G401 (cell line): ENCODE data around the gene CD83. TPM values are rescaled to one million over a fixed set of nuclear protein-coding genes. Genes with fewer than 3 reads are reported as not detected.
A peak's percentile ranks its signal among the peaks of the same experiment; 100 is the strongest.

Experiments
- DNase-seq: peaks from one replicate; pipeline ENCODE4 v3.0.0-alpha.2; 2015; ENCODE audit warnings: low spot score
- in situ Hi-C: cut with HindIII; loops from 2 replicates; pipeline ENCODE4 v1.10.0; 2016; ENCODE audit warnings: low sequenced_read_pairs, mixed read lengths
- total RNA-seq: library from RNA; depleted of rRNA; stranded (reverse); fragments of >200 nt; shearing (Covaris generic); gene quantifications from 2 replicates; pipeline ENCODE4 v1.2.3, GENCODE V29; 2014

CD83 gene
- total RNA-seq, 1 experiment from 2014 or later: 0.14 TPM

- no peak for DNase-seq
- in situ Hi-C loops: no loop called here
Observed at GRCh38 chr6:14088600-14089192, 28.9 kb upstream of the CD83 start.

GRCh38 chr6:14089224-14089623, 28.3 kb upstream of the CD83 start:
- in situ Hi-C loops: no loop called here
- no peak for DNase-seq

GRCh38 chr6:14091339-14091978, 26.1 kb upstream of the CD83 start:
- in situ Hi-C loops: no loop called here
- no peak for DNase-seq

GRCh38 chr6:14092316-14092715, 25.3 kb upstream of the CD83 start:
- in situ Hi-C loops: no loop called here

GRCh38 chr6:14092838-14093789, 24.5 kb upstream of the CD83 start:
- in situ Hi-C loops: no loop called here
- DNase-seq: peak; percentile 97

More at GRCh38 chr6:14092316-14092715, 25.3 kb upstream of the CD83 start:
- DNase-seq: no peak

- in situ Hi-C loops: no loop called here
- no peak for DNase-seq
Observed at GRCh38 chr6:14094721-14095120, 22.9 kb upstream of the CD83 start.

- DNase-seq: no peak
- in situ Hi-C loops: no loop called here
Observed at GRCh38 chr6:14095437-14095836, 22.1 kb upstream of the CD83 start.

- no peak for DNase-seq
- in situ Hi-C loops: no loop called here
Observed at GRCh38 chr6:14100138-14100537, 17.4 kb upstream of the CD83 start.

GRCh38 chr6:14100966-14101365, 16.6 kb upstream of the CD83 start:
- no peak for DNase-seq
- in situ Hi-C loops: no loop called here

- in situ Hi-C loops: no loop called here
- no peak for DNase-seq
Observed at GRCh38 chr6:14102383-14102782, 15.2 kb upstream of the CD83 start.

GRCh38 chr6:14105547-14105946, 12.0 kb upstream of the CD83 start:
- DNase-seq: no peak
- in situ Hi-C loops: no loop called here

- DNase-seq: no peak
- in situ Hi-C loops: no loop called here
Observed at GRCh38 chr6:14107000-14107399, 10.6 kb upstream of the CD83 start.

GRCh38 chr6:14107711-14108494, 9.7 kb upstream of the CD83 start:
- DNase-seq: no peak
- in situ Hi-C loops: no loop called here

GRCh38 chr6:14108571-14109410, 8.8 kb upstream of the CD83 start:
- in situ Hi-C loops: no loop called here
- DNase-seq: no peak

- no peak for DNase-seq
- in situ Hi-C loops: no loop called here
Observed at GRCh38 chr6:14109411-14109826, 8.2 kb upstream of the CD83 start.

- DNase-seq: no peak
- in situ Hi-C loops: no loop called here
Observed at GRCh38 chr6:14110001-14110818, 7.4 kb upstream of the CD83 start.

GRCh38 chr6:14113976-14114375, 3.6 kb upstream of the CD83 start:
- no peak for DNase-seq
- in situ Hi-C loops: no loop called here

- in situ Hi-C loops: no loop called here
- DNase-seq: no peak
Observed at GRCh38 chr6:14118091-14118439, 493 bp downstream of the CD83 start.
